Endometrial microvascular endothelial cells (primary cell): ENCODE measurements around the gene MRPL39. TPM values are rescaled to one million over a fixed set of nuclear protein-coding genes. Genes with fewer than 3 reads are reported as not detected.

ENCODE experiments used
- in situ Hi-C: cut with HindIII; loops from 2 replicates; pipeline ENCODE4 v1.10.0; 2017; ENCODE audit warnings: low sequenced_read_pairs, low pct_unique_long_range_greater_than_20kb; ENCODE audit errors: inconsistent ontology term
- total RNA-seq: library from RNA; depleted of rRNA; stranded (reverse); fragments of >200 nt; gene quantifications from one replicate; pipeline ENCODE4 v1.2.3, GENCODE V29; 2015; ENCODE audit errors: inconsistent ontology term

The MRPL39 gene
- total RNA-seq, 1 donor from 2014 or later: 38.2 TPM

DNA sequence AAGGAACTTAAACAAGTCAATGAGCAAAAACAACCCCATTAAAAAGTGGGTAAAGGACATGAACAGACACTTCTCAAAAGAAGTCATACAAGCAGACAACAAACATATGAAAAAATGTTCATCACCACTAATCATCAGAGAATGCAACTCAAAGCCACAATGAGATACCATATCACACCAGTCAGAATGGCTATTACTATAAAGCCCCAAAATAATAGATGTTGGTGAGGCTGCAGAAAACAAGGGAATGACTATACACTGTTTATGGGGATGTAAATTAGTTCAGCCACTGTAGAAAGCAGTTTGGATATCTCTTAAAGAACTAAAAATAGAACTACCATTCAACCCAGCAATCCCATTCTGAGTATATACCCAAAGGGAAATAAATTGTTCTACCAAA is 51.2 kb downstream of the MRPL39 start:
- in situ Hi-C loops: no loop called here

DNA sequence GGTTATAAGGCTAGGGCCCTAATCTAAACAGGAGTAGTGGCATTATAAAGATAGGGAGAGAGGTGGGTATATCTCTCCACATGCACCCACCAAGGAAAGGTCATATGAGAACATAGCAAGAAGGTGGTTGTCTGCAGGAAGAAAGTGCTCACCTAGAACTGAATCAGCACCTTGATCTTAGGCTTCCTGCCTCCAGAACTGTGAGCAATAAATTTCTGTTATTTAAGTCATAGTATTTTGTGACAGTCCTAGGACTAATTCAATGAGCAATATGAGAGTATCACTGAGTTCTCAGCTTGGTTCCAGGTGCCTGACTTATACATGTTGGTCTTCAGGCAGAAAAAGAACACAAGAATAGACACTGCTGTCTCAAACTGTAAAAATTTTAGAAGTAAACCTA is 51.8 kb downstream of the MRPL39 start:
- in situ Hi-C loops: no loop called here

DNA sequence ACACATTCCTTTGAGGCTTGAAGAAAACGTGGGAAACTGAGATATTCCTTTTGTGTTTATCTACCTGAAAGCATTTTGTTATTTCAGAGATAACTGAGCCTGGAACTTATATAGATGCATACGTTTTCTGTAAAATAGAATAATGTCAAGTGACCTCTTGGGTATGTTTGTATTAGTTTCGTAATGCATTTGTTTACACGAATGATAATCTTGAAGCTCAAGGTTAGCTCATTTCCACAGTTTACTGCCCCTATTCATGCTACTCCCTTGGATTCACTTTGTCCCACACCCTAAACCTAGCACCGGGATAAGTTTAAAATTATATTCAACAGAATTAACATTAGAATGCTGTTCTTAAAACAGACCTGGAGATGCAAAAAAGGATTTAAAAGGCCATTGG is 54.4 kb downstream of the MRPL39 start:
- in situ Hi-C loops: no loop called here

DNA sequence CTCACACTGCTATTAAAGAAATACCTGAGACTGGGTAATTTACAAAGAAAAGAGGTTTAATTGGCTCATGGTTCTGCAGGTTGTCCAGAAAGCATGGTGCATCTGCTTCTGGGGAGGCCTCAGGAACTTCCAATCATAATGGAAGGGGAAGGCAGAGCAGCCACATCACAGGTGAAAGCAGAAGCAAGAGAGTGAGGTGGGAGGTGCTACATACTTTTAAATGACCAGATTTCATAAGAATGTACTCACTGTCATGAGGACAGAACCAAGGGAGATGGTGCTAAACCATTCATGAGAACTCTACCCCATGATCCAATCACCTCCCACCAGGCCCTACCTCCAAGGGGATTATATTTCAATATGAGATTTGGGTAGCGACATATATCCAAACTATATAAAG is 55.7 kb downstream of the MRPL39 start:
- in situ Hi-C loops: no loop called here

DNA sequence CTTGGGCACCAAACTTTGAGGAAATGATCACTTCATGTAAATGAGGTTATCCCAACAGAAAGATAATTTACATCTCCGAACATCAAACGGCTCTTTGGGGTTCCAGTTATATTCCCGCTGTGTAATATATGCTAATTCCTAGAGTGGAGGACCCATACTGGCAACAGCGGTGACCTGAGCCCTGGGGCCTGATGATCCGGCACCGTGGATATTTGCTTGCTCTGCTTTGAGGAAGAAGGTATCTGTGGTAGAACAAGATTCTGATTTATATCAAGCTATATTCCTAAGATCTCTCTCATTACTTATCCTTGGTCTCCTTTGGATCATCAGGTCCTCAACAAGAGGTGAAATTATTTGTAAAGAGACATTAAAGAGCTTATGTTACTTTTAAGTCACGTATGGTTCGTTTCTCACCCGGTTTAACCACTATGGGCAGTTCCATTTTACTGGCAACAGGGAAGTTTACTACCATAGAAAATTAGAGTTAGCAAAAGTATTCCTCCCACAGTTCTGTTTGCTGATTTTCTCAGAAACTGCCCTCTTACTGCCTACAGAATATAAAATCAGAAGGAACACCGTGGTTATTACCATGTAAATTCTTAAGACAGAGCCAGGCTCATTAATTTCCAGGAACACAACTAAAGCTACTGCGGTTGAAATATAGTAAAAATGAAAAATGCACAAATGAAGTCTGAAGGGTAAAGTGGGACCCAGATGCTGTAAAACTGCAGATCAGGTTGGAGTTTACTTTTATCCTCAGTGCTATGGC is 56.7 kb downstream of the MRPL39 start:
- in situ Hi-C loops: no loop called here

DNA sequence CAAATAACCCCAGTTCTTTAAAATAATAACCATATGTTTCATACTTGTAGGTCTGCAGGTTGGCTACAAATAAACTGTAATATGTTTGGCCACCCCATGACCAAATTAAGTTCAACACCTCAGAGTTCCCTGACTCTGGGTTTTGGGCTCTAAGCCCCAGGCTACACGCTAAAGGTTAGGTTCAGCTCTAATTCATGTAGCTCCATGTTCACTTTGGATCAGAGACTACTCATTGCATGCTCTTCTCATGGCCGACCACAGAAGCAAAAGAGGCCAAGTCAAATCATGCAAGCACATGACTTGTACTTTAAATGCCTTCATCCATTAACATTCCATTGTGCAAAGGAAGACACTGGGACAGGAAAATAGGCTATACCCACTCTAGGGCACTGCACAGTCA is 66.2 kb downstream of the MRPL39 start:
- in situ Hi-C loops: no loop called here

DNA sequence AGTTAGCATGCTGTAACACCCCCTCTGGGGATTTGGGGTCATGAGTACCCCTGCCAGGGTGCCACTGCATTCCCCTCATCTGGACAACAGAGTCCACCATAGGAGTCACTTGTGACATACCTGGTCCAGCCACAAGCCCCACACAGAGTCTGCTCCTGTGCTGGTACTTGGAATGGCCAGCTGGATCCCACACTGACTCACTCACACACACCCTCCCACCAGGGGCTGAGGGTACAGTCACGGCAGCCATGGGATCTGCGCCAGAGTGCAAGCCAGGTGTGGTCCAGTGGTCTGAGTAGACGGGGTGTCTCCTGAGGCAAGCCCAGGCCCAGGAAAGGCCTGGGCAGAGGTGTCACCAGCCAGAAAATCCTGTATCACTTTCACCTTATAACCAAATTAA is 67.7 kb downstream of the MRPL39 start:
- in situ Hi-C loops: no loop called here

DNA sequence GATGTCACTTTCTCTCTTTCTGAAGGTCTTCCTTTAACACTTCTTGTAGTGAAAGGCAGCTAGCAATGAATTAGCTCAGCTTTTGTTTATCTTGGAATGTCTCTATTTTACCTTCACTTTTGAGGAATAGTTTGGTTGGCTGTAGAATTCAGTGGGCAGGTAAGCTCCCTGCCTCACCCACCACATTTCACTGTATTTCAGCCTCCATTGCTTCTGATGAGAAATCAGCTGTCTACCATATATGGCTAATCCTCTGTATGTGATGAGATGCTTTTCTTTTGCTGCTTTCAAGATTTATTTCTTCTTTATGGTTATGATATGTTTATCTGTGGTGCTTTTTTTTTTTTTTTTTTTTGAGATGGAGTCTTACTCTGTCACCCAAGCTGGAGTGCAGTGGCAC is 70.1 kb downstream of the MRPL39 start:
- in situ Hi-C loops: no loop called here

DNA sequence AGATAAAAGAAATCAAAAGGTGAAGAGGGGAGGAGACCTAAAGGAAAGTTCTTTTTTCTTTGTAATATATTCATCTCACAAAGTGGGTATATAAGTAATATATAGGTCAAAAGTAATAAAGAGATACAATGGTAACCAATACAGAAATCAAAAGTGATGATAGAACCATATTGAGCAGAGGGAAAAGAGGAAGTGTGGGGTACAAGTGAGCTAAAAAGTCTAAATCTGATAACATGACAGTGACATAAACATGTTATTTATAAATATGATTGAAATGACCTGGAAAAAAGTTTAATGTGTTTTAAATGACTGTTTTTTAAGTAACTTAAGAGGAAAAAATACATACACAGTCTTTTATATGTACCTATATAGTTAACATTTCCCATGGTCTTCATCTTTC is 70.5 kb downstream of the MRPL39 start:
- in situ Hi-C loops: no loop called here

DNA sequence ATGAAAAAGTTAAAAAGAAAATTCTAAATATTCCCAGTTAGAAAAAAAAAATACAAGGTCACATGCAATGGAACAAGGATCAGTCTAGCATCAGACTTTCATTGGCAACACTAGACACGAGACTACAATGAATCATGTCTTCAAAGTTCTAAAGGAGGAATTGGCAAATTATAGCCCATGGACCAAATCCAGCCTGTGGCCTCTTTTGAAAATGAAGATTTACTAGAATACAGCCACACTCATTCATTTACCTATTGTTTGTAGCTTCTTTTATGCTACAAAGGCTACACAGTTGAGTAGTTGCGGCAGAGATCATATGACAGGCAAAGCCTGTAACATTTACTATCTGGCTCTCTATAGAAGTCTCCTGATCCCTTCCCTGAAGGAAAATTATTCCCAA is 71.4 kb downstream of the MRPL39 start:
- in situ Hi-C loops: no loop called here

Other genes starting within 250 kb of the MRPL39 start
- 3.1 TPM for gene JAM2, start 31.8 kb upstream of the MRPL39 start, total RNA-seq
- 170 TPM for gene ATP5PF, start 127.4 kb upstream of the MRPL39 start, total RNA-seq
- 24.7 TPM for gene GABPA, start 127.5 kb upstream of the MRPL39 start, total RNA-seq